Progenitor cell of endocrine pancreas (in vitro differentiated cells): Measurements from ENCODE around the gene SMURF2. TPM values are rescaled to one million over a fixed set of nuclear protein-coding genes. Genes with fewer than 3 reads are reported as not detected.

ENCODE experiments used
- DNase-seq: peaks from one replicate; pipeline ENCODE4 v3.0.0; 2021; ENCODE audit warnings: low spot score; ENCODE audit not compliant: unreplicated experiment
- H3K27ac Mint-ChIP-seq: 2 replicates; pipeline ENCODE4 v1.8.0; 2021; ENCODE audit warnings: mild to moderate bottlenecking, moderate library complexity, mixed read lengths
- H3K27me3 Mint-ChIP-seq: 2 replicates; pipeline ENCODE4 v1.8.0; 2021; ENCODE audit warnings: mixed read lengths
- H3K36me3 Mint-ChIP-seq: 2 replicates; pipeline ENCODE4 v1.8.0; 2022; ENCODE audit warnings: mixed read lengths; ENCODE audit not compliant: insufficient read depth
- H3K4me1 Mint-ChIP-seq: 2 replicates; pipeline ENCODE4 v1.8.0; 2021; ENCODE audit warnings: low read depth, mixed read lengths
- H3K4me3 Mint-ChIP-seq: 2 replicates; pipeline ENCODE4 v1.8.0; 2021; ENCODE audit warnings: low read depth, mild to moderate bottlenecking, moderate library complexity, mixed read lengths
- H3K9me3 Mint-ChIP-seq: 2 replicates; pipeline ENCODE4 v1.8.0; 2021; ENCODE audit warnings: low read depth, mixed read lengths
- CTCF ChIP-seq: fragments of 200-600 bp; sonication (generic); IDR thresholded peaks from one replicate; pipeline ENCODE4 v1.5.0; 2021; ENCODE audit warnings: antibody characterized with exemption, mild to moderate bottlenecking; ENCODE audit not compliant: unreplicated experiment
- total RNA-seq: library from RNA; stranded (reverse); gene quantifications from 2 replicates; pipeline ENCODE4 v1.2.1, GENCODE V29; 2021

Gene SMURF2
- total RNA-seq, 1 donor from 2014 or later: 43.9 TPM

- H3K27ac Mint-ChIP-seq: no peak overlapping the region
- no peaks in the 10 kb centered on the region for H3K36me3 Mint-ChIP-seq
Observed at GRCh38 chr17:64698725-64699124, 36.6 kb upstream of the SMURF2 start.

GRCh38 chr17:64694207-64694606, 32.1 kb upstream of the SMURF2 start:
- Mint-ChIP-seq H3K4me1 (no peaks in the 10 kb centered on the region), H3K4me3 (no peak overlapping the region), H3K27me3 (peaks cover 3% of the 10 kb centered on the region), H3K9me3 (no peaks in the 10 kb centered on the region), H3K27ac (no peak overlapping the region), H3K36me3 (no peaks in the 10 kb centered on the region)
- TF ChIP-seq CTCF: no peak
- no peak for DNase-seq

More at GRCh38 chr17:64698725-64699124, 36.6 kb upstream of the SMURF2 start:
- H3K27me3 Mint-ChIP-seq: peaks cover 3% of the 10 kb centered on the region
- no peaks in the 10 kb centered on the region for H3K9me3 Mint-ChIP-seq
- no peak for DNase-seq
- no peak overlapping the region for H3K4me3 Mint-ChIP-seq
- no peak for TF ChIP-seq CTCF
- H3K4me1 Mint-ChIP-seq: no peaks in the 10 kb centered on the region

GRCh38 chr17:64692187-64692586, 30.1 kb upstream of the SMURF2 start:
- no peaks in the 10 kb centered on the region for H3K9me3 Mint-ChIP-seq
- H3K36me3 Mint-ChIP-seq: no peaks in the 10 kb centered on the region
- no peaks in the 10 kb centered on the region for H3K4me1 Mint-ChIP-seq
- no peak overlapping the region for H3K27ac Mint-ChIP-seq
- TF ChIP-seq CTCF: no peak
- H3K27me3 Mint-ChIP-seq: peaks cover 3% of the 10 kb centered on the region
- no peak for DNase-seq
- no peak overlapping the region for H3K4me3 Mint-ChIP-seq

- no peak for DNase-seq
- no peaks in the 10 kb centered on the region for H3K9me3 Mint-ChIP-seq
- H3K27ac Mint-ChIP-seq: no peak overlapping the region
- no peak for TF ChIP-seq CTCF
- H3K4me3 Mint-ChIP-seq: no peak overlapping the region
- no peaks in the 10 kb centered on the region for H3K4me1 Mint-ChIP-seq
- H3K27me3 Mint-ChIP-seq: no peaks in the 10 kb centered on the region
- no peaks in the 10 kb centered on the region for H3K36me3 Mint-ChIP-seq
Observed at GRCh38 chr17:64689106-64689505, 27.0 kb upstream of the SMURF2 start.

- Mint-ChIP-seq H3K9me3 (no peaks in the 10 kb centered on the region), H3K27ac (no peak overlapping the region), H3K36me3 (no peaks in the 10 kb centered on the region), H3K27me3 (no peaks in the 10 kb centered on the region), H3K4me3 (no peak overlapping the region), H3K4me1 (no peaks in the 10 kb centered on the region)
- no peak for DNase-seq
- TF ChIP-seq CTCF: no peak
Observed at GRCh38 chr17:64688481-64688880, 26.4 kb upstream of the SMURF2 start.
